Measurements from ENCODE around the gene KCND3. TPM values are rescaled to one million over a fixed set of nuclear protein-coding genes. Genes with fewer than 3 reads are reported as not detected.

KCND3 gene
- total RNA-seq, 3 donors from 2014 or later (not counting 1 experiment from before 2014, with no cell fraction given) = 0.07 to 0.16 TPM; not detected in 1

- Mint-ChIP-seq H3K4me3 (no peak overlapping the region), H3K9me3 (no peaks in the 10 kb centered on the region), H3K36me3 (no peaks in the 10 kb centered on the region), H3K4me1 (no peaks in the 10 kb centered on the region), H3K27me3 (ENCODE audit: low read depth in 2 of 2) (peaks cover 38 to 73% of the 10 kb centered on the region in 2 donors), H3K27ac (no peak overlapping the region)
- TF ChIP-seq CTCF (IDR thresholded peaks at IDR 0.05) = no peak
- DNase-seq (no peak), ATAC-seq (no peak)
- no peak overlapping the region for H3K4me3 ChIP-seq (ENCODE audit: low read length)
- no peaks in the 10 kb centered on the region for H3K36me3 ChIP-seq (ENCODE audit: control insufficient read depth, insufficient read depth, low read length)
- peaks cover 3% of the 10 kb centered on the region for H3K27me3 ChIP-seq (ENCODE audit: control insufficient read depth, insufficient read depth, low read length)
- H3K9me3 ChIP-seq (ENCODE audit: control insufficient read depth, insufficient read depth, low read length) = no peaks in the 10 kb centered on the region
- intact Hi-C loops (cut with micrococcal nuclease) = no loop called here
- 48% methylated on average over 1 of the region's 1 CpG for WGBS (ENCODE audit: insufficient coverage)
- H3K27ac ChIP-seq (ENCODE audit: low read length) = no peak overlapping the region
- no peaks in the 10 kb centered on the region for H3K4me1 ChIP-seq (ENCODE audit: control insufficient read depth, insufficient read depth, low read length)
These were observed 18.1 kb downstream of the KCND3 start for GRCh38 chr1:111971396-111971795.

GRCh38 chr1:111968511-111968910, 21.0 kb downstream of the KCND3 start:
- Histone ChIP-seq H3K27me3 (ENCODE audit: control insufficient read depth, insufficient read depth, low read length) (no peaks in the 10 kb centered on the region), H3K4me3 (ENCODE audit: low read length) (no peak overlapping the region), H3K4me1 (ENCODE audit: control insufficient read depth, insufficient read depth, low read length) (no peaks in the 10 kb centered on the region), H3K36me3 (ENCODE audit: control insufficient read depth, insufficient read depth, low read length) (no peaks in the 10 kb centered on the region), H3K9me3 (ENCODE audit: control insufficient read depth, insufficient read depth, low read length) (no peaks in the 10 kb centered on the region), H3K27ac (ENCODE audit: low read length) (no peak overlapping the region)
- TF ChIP-seq CTCF (IDR thresholded peaks at IDR 0.05) = no peak
- Mint-ChIP-seq H3K4me3 (no peak overlapping the region), H3K36me3 (no peaks in the 10 kb centered on the region), H3K9me3 (no peaks in the 10 kb centered on the region), H3K4me1 (no peaks in the 10 kb centered on the region), H3K27ac (no peak overlapping the region), H3K27me3 (ENCODE audit: low read depth in 2 of 2) (peaks cover 29 to 72% of the 10 kb centered on the region in 2 donors)
- ATAC-seq (no peak), DNase-seq (no peak)
- intact Hi-C loops (cut with micrococcal nuclease) = no loop called here
- 56% methylated on average over 4 of the region's 4 CpGs for WGBS (ENCODE audit: insufficient coverage)

- H3K36me3 ChIP-seq (ENCODE audit: control insufficient read depth, insufficient read depth, low read length) = no peaks in the 10 kb centered on the region
- no peak for DNase-seq
- no peak overlapping the region for H3K4me3 ChIP-seq (ENCODE audit: low read length)
- no peaks in the 10 kb centered on the region for H3K27me3 ChIP-seq (ENCODE audit: control insufficient read depth, insufficient read depth, low read length)
- H3K4me1 Mint-ChIP-seq = no peaks in the 10 kb centered on the region
- no peak for TF ChIP-seq CTCF (IDR thresholded peaks at IDR 0.05)
- intact Hi-C loops (cut with micrococcal nuclease) = no loop called here
- no peak overlapping the region for H3K4me3 Mint-ChIP-seq
- peaks cover 29 to 71% of the 10 kb centered on the region in 2 donors for H3K27me3 Mint-ChIP-seq (ENCODE audit: low read depth in 2 of 2)
- H3K4me1 ChIP-seq (ENCODE audit: control insufficient read depth, insufficient read depth, low read length) = no peaks in the 10 kb centered on the region
- no peak overlapping the region for H3K27ac Mint-ChIP-seq
- ATAC-seq = no peak
- H3K9me3 Mint-ChIP-seq = no peaks in the 10 kb centered on the region
- WGBS (ENCODE audit: insufficient coverage) = 72% methylated on average over 2 of the region's 3 CpGs
- H3K27ac ChIP-seq (ENCODE audit: low read length) = no peak overlapping the region
- H3K36me3 Mint-ChIP-seq = no peaks in the 10 kb centered on the region
- no peaks in the 10 kb centered on the region for H3K9me3 ChIP-seq (ENCODE audit: control insufficient read depth, insufficient read depth, low read length)
These were observed 21.6 kb downstream of the KCND3 start for GRCh38 chr1:111967886-111968285.

DNA sequence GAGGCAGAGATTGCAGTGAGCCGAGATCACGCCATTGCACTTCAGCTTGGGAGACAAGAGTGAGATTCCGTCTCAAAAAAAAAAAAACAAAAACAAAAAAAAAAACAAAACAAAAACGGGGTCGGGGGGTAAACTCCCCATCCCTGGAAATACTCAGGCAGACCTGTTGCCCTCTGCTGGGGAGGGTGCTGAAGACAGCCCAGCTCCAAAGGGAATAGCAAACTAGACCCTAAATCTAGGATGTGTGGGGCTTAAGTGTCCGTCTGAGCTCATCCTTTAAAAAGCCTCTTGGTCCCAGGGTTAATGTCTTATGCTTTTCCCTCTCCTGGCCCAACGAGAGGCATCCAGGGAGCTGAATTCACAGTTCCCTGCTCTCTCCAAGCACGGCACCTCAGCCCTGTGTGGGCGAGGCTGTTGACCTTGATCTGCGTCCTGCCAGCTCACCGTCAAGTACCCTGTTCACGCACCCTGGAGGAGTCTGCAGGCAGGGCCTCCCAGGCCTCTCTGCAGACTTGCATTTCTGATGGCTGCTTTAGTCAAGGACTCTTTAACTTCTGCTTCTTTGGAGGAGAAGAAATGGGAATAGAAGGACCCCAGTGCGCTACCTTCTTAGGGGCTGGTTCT, 22.3 kb downstream of the KCND3 start:
- intact Hi-C loops (cut with micrococcal nuclease) = no loop called here
- H3K36me3 Mint-ChIP-seq = no peaks in the 10 kb centered on the region
- H3K36me3 ChIP-seq (ENCODE audit: control insufficient read depth, insufficient read depth, low read length) = no peaks in the 10 kb centered on the region
- H3K27ac ChIP-seq (ENCODE audit: low read length) = no peak overlapping the region
- H3K4me1 ChIP-seq (ENCODE audit: control insufficient read depth, insufficient read depth, low read length) = no peaks in the 10 kb centered on the region
- H3K4me3 ChIP-seq (ENCODE audit: low read length) = no peak overlapping the region
- no peaks in the 10 kb centered on the region for H3K4me1 Mint-ChIP-seq
- DNase-seq (no peak), ATAC-seq (no peak)
- WGBS (ENCODE audit: insufficient coverage) = 72% methylated on average over 12 of the region's 13 CpGs
- H3K27me3 ChIP-seq (ENCODE audit: control insufficient read depth, insufficient read depth, low read length) = no peaks in the 10 kb centered on the region
- H3K9me3 Mint-ChIP-seq = no peaks in the 10 kb centered on the region
- TF ChIP-seq CTCF (IDR thresholded peaks at IDR 0.05) = no peak
- H3K27me3 Mint-ChIP-seq (ENCODE audit: low read depth in 2 of 2) = peaks cover 29 to 73% of the 10 kb centered on the region in 2 donors
- H3K4me3 Mint-ChIP-seq = no peak overlapping the region
- H3K9me3 ChIP-seq (ENCODE audit: control insufficient read depth, insufficient read depth, low read length) = no peaks in the 10 kb centered on the region
- H3K27ac Mint-ChIP-seq = no peak overlapping the region

All from natural killer cell (primary cell).